Stomach (tissue), 9 donors: ENCODE measurements around the gene P2RY8. TPM values are rescaled to one million over a fixed set of nuclear protein-coding genes. Genes with fewer than 3 reads are reported as not detected.
"Not testable (repeated sequence)": the region's sequence is repeated elsewhere in the genome, so short reads cannot be mapped to it uniquely, and the experiment has no call there.

Experiments used
- DNase-seq, 2 donors: peaks; one replicate each; pipeline versions ENCODE4 v3.0.0 to v3.0.0-alpha.2; 2013 to 2019
- H3K27ac ChIP-seq, 5 donors: fragments of 200-600 bp in 4 of 5; sonication (generic) in 4 of 5; one replicate each; pipeline ENCODE4 v1.5.1; 2013 to 2019; ENCODE audit warnings: mild to moderate bottlenecking in 1 of 5, moderate library complexity in 1 of 5
- H3K27me3 ChIP-seq, 3 donors: fragments of 200-600 bp; sonication (generic); one replicate each; pipeline ENCODE4 v1.5.1; 2017 to 2019; ENCODE audit warnings: mixed run types in 1 of 3
- H3K36me3 ChIP-seq, 4 donors: fragments of 200-600 bp; sonication (generic); 1 replicate in 3 of 4; 2 replicates in 1 of 4; pipeline ENCODE4 v1.5.1; 2016 to 2019
- H3K4me1 ChIP-seq, 4 donors: fragments of 200-600 bp; sonication (generic); one replicate each; pipeline ENCODE4 v1.5.1; 2016 to 2019
- H3K4me3 ChIP-seq, 4 donors: fragments of 200-600 bp; sonication (generic) in 3 of 4; one replicate each; pipeline ENCODE4 v1.5.1; 2016 to 2019; ENCODE audit warnings: mild to moderate bottlenecking in 1 of 4
- H3K9me3 ChIP-seq, 4 donors: fragments of 200-600 bp; sonication (generic); one replicate each; pipeline ENCODE4 v1.5.1; 2016 to 2019
- EP300 ChIP-seq: sonication (generic); formaldehyde crosslinking; IDR thresholded peaks from one replicate; pipeline ENCODE4 v1.6.1; 2017; ENCODE audit warnings: antibody characterized with exemption
- POLR2A ChIP-seq, 4 donors: fragments of 450-650 bp; IDR thresholded peaks; one replicate each; pipeline ENCODE4 v1.6.1; 2016; ENCODE audit warnings: antibody characterized with exemption in 4 of 4, control low read depth in 2 of 4, mild to moderate bottlenecking in 1 of 4, moderate library complexity in 1 of 4
- POLR2AphosphoS5 ChIP-seq, 3 donors: sonication (generic); formaldehyde crosslinking; IDR thresholded peaks; one replicate each; pipeline ENCODE4 v1.6.1; 2016; ENCODE audit warnings: antibody characterized with exemption in 3 of 3
- WGBS, 5 donors: extraction: QIAGEN DNeasy Blood & Tissue Kit in 3 of 5; methylation state at CpG; one replicate each; pipeline versions ENCODE4 v1.1.5 to v1.1.7; 2013 to 2018; 5-methylcytosine and 5-hydroxymethylcytosine counted together
- intact Hi-C: fragments of 100-400 bp; cut with DNase I; formaldehyde crosslinking; loops from one replicate; pipeline ENCODE4 v1.15.1; 2023; ENCODE audit warnings: low total_unique reads
- polyA plus RNA-seq, 3 donors: library from polyadenylated mRNA; stranded (reverse); fragments of 200-250 nt; gene quantifications; one replicate each; pipeline ENCODE4 v1.2.3, GENCODE V29; 2013
- total RNA-seq, 5 donors: library from RNA; depleted of rRNA; stranded (reverse); fragments of >200 nt; gene quantifications; one replicate each; pipeline versions ENCODE4 v1.1.0 to v1.2.3, GENCODE V29; 2014 to 2016
- TF ChIP-seq, protein P1 (sequence below), 7 experiments: fragments of 450-650 bp in 4 of 7; fragments of 200-600 bp in 3 of 7; sonication (generic) in 3 of 7; IDR thresholded peaks; one replicate each; pipeline ENCODE4 v1.5.1; 2016 to 2019; ENCODE audit warnings: antibody characterized with exemption in 7 of 7, control low read depth in 2 of 7, mild to moderate bottlenecking in 1 of 7
- donor health status: healthy with polysubstance abuse.
- donor health status: Bipolar disorder and iron deficiency.
- donor health status: healthy.

Gene P2RY8
- total and polyA plus RNA-seq, 8 donors = 0.31 to 3.3 (median 1.3) TPM; not detected in 2

DNA sequence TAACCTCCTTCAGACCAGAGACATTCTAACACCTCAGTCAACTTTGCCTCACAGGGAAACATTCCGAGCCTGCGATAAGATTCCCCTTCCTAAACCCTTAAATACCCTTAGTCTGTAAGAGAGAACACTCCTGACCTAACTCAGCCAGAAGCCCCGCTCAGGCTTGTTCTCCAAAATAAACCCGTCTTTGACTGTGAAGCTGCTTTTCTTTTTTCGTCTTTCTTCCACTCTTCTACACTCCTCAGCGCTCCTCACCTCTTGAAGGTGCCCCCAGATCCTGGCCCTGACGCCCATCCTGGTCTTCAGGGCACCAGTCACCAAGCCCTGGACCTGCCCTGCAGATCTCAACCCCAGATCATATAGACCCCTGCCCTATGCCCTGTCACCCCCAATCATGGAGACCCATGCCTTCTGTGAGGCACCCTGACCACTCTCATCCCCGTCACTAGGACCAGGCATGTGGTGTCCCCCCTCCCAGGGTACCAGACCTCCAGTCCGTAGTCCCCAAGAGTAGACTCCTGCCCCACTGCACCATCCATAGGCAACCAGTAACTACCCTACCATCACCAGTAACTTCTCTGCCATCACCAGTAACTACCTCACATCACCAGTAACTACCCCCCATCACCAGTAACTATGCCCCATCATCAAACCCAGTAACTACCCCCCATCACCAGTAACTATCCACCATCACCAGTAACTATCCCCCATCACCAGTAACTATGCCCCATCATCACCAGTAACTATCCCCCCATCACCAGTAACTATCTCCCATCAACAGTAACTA lies 87.8 kb downstream of the P2RY8 start:
- TF ChIP-seq, protein P1, sequence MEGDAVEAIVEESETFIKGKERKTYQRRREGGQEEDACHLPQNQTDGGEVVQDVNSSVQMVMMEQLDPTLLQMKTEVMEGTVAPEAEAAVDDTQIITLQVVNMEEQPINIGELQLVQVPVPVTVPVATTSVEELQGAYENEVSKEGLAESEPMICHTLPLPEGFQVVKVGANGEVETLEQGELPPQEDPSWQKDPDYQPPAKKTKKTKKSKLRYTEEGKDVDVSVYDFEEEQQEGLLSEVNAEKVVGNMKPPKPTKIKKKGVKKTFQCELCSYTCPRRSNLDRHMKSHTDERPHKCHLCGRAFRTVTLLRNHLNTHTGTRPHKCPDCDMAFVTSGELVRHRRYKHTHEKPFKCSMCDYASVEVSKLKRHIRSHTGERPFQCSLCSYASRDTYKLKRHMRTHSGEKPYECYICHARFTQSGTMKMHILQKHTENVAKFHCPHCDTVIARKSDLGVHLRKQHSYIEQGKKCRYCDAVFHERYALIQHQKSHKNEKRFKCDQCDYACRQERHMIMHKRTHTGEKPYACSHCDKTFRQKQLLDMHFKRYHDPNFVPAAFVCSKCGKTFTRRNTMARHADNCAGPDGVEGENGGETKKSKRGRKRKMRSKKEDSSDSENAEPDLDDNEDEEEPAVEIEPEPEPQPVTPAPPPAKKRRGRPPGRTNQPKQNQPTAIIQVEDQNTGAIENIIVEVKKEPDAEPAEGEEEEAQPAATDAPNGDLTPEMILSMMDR (IDR thresholded peaks at IDR 0.05) = no peak
- TF ChIP-seq POLR2AphosphoS5 (IDR thresholded peaks at IDR 0.05) (no peak), EP300 (no peak), POLR2A (IDR thresholded peaks at IDR 0.05) (no peak)
- 85 to 94% (median 91%) methylated on average over 9 of the region's 9 CpGs for WGBS, 5 donors
- intact Hi-C loops = no loop called here
- Histone ChIP-seq H3K27me3 (no peaks in the 10 kb centered on the region), H3K36me3 (peaks cover 0 to 9% (median 2%) of the 10 kb centered on the region in 4 donors), H3K4me3 (no peak overlapping the region), H3K4me1 (peaks cover 17 to 31% (median 27%) of the 10 kb centered on the region in 4 donors), H3K9me3 (peaks cover 0 to 16% (median 0%) of the 10 kb centered on the region in 4 donors), H3K27ac (no peak overlapping the region)
- no peak for DNase-seq

DNA sequence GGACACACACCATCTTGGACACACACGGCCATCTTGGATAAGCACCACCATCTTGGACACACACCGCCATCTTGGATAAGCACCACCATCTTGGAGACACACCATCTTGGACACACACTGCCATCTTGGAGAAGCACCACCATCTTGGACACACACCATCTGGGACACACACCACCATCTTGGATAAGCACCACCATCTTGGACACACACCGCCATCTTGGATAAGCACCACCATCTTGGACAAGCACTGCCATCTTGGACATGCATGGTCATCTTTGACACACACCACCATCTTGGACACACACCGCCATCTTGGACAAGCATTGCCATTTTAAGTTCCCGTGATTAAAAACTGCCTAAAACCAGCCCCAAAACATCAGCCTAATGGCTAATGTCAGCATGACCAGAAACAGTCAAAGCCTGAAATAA lies 88.4 kb downstream of the P2RY8 start:
- Histone ChIP-seq H3K9me3 (peaks cover 0 to 22% (median 0%) of the 10 kb centered on the region in 4 donors), H3K4me1 (peaks cover 17 to 26% (median 23%) of the 10 kb centered on the region in 4 donors)
- H3K27me3 ChIP-seq, H3K36me3 ChIP-seq, H3K4me3 ChIP-seq, intact Hi-C loops, H3K27ac ChIP-seq, DNase-seq: not testable (repeated sequence)
- WGBS, 5 donors = 98 to 100% (median 99%) methylated on average over 5 of the region's 5 CpGs

DNA sequence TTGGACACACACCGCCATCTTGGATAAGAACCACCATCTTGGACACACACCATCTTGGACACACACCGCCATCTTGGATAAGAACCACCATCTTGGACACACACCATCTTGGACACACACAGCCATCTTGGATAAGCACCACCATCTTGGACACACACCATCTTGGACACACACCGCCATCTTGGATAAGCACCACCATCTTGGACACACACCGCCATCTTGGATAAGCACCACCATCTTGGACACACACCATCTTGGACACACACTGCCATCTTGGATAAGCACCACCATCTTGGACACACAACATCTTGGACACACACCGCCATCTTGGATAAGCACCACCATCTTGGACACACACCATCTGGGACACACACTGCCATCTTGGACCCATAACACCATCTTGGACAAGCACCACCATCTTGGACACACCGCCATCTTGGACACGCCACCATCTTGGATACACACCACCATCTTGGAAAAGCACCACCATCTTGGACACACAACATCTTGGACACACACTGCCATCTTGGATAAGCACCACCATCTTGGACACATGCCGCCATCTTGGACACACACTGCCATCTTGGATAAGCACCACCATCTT lies 88.9 kb downstream of the P2RY8 start:
- H3K9me3 ChIP-seq = peaks cover 0 to 22% (median 0%) of the 10 kb centered on the region in 4 donors
- H3K4me3 ChIP-seq, H3K27me3 ChIP-seq, H3K36me3 ChIP-seq, H3K27ac ChIP-seq, DNase-seq, intact Hi-C loops: not testable (repeated sequence)
- WGBS, 5 donors = 93 to 99% (median 98%) methylated on average over 8 of the region's 8 CpGs
- peaks cover 17 to 26% (median 21%) of the 10 kb centered on the region in 4 donors for H3K4me1 ChIP-seq

DNA sequence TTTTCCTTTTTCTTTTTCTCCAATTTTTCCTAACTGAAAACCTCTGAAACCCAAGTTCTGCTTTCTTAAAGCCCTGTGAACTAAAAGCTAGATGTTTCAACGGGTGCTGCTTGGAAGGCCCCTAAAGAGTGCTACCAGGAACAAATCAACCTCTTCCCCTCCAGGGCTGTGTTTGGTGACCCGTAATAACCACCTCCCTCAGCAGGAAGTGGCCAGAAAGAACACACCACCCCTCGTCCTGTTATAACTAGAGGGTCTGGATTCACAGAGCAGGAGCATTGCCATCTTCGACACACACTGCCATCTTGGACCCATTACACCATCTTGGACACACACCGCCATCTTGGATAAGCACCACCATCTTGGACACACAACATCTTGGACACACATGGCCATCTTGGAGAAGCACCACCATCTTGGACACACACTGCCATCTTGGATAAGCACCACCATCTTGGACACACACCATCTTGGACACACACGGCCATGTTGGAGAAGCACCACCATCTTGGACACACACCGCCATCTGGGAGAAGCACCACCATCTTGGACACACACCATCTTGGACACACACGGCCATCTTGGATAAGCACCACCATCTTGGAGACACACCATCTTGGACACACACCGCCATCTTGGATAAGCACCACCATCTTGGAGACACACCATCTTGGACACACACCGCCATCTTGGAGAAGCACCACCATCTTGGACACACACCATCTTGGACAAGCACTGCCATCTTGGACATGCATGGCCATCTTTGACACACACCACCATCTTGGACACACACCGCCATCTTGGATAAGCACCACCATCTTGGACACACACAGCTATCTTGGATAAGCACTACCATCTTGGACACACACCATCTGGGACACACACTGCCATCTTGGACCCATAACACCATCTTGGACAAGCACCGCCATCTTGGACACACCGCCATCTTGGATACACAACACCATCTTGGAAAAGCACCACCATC lies 89.7 kb downstream of the P2RY8 start:
- intact Hi-C loops, DNase-seq, H3K27me3 ChIP-seq, H3K27ac ChIP-seq, H3K4me3 ChIP-seq: not testable (repeated sequence)
- 92 to 95% (median 94%) methylated on average over 13 of the region's 13 CpGs for WGBS, 5 donors
- Histone ChIP-seq H3K4me1 (peaks cover 14 to 23% (median 19%) of the 10 kb centered on the region in 4 donors), H3K36me3 (peaks cover 0 to 11% (median 4%) of the 10 kb centered on the region in 4 donors), H3K9me3 (peaks cover 0 to 22% (median 0%) of the 10 kb centered on the region in 4 donors)

DNA sequence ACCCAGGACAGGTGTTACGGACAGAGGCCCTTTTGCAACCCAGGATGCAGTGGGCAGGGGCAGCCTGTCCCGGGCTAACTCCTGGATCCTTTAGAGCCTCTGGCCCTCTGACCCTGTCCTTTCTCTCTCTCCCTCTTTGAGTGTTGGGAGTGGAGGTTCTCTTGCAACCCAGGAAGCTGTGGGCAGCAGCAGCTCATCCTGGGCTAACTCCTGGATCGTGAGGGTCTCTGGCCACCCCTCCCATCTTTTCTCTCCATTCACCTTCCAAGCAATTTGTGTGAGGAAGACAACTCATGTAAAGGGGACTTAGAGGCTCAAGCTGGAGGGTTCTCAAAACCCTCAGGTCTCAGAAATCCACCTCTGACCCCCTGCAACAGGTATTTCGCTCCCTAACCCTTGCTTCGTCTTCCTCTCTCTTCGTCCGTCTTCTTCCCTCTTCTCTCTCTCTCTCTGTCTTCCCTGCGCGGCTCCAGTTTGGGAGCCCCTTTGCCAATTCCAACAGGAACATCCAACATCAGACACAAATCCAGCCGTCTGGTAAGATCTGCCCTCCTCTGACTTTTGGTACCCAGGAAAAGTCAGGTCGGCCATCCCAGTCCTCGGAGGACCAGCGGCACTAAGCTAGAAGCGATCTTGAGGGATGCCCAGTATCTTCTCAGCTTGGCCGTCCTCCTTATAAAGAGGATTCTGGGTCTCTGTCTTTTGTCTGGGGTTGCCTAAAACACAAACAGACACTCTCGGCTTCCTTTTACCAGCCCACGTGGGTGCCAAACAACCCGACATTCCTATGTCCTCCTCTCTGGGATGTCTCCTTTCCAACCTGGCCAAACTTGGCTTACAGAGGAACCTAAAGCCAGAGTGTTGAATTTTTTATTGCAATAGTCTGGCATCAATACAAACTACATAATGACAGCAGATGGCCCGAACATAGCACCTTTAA lies 92.2 kb downstream of the P2RY8 start:
- DNase-seq = no peak
- TF ChIP-seq EP300 (no peak), POLR2A (IDR thresholded peaks at IDR 0.05) (no peak), POLR2AphosphoS5 (IDR thresholded peaks at IDR 0.05) (no peak)
- TF ChIP-seq, protein P1 (IDR thresholded peaks at IDR 0.05) = no peak
- Histone ChIP-seq H3K36me3 (peaks cover 0 to 31% (median 20%) of the 10 kb centered on the region in 4 donors), H3K4me3 (no peak overlapping the region), H3K4me1 (no peaks in the 10 kb centered on the region), H3K27ac (no peak overlapping the region), H3K27me3 (no peaks in the 10 kb centered on the region), H3K9me3 (peaks cover 0 to 22% (median 0%) of the 10 kb centered on the region in 4 donors)
- intact Hi-C loops = no loop called here
- 97 to 98% (median 97%) methylated on average over 19 of the region's 19 CpGs for WGBS, 5 donors
